ENCODE measurements around the gene DOK4. TPM values are rescaled to one million over a fixed set of nuclear protein-coding genes. Genes with fewer than 3 reads are reported as not detected.

DOK4 gene
- 20.9 and 28.2 TPM in 2 replicates for total RNA-seq

GRCh38 chr16:57485916-57486857 is at the start of gene DOK4:
Gene DOK4 (minus strand): TSS chr16:57486493. CDS start chr16:57479507, 6,986 bp downstream.

GRCh38 chr16:57462209-57462977 is 23.9 kb downstream of the DOK4 start, which contains the start of gene POLR2C:
Gene POLR2C (plus strand): TSS chr16:57462679. CDS start chr16:57462725, 46 bp downstream.

GRCh38 chr16:57447186-57447962 is 38.9 kb downstream of the DOK4 start, which contains the start of the genes CIAPIN1 and COQ9:
Gene CIAPIN1 (minus strand): TSS chr16:57447385. CDS start chr16:57440928, 6,457 bp downstream.
Gene COQ9 (plus strand): TSS chr16:57447479. CDS start chr16:57447506, 27 bp downstream.

Other genes with a start within 250 kb of the DOK4 start
- 40.5 and 41.6 TPM in 2 replicates for gene ARL2BP, start 241.2 kb downstream of the DOK4 start, total RNA-seq
- 0.16 TPM in 1 of 2 replicates, not detected in the other for gene PLLP, start 201.8 kb downstream of the DOK4 start, total RNA-seq
- gene CCL22, start 127.7 kb downstream of the DOK4 start, total RNA-seq = not detected in 2 replicates
- gene CX3CL1, start 114.0 kb downstream of the DOK4 start, total RNA-seq = under 0.01 TPM in 1 of 2 replicates, not detected in the other
- not detected in 2 replicates for gene CCL17, start 81.7 kb downstream of the DOK4 start, total RNA-seq
- 21.0 and 25.8 TPM in 2 replicates for gene CIAPIN1, start 39.1 kb downstream of the DOK4 start, total RNA-seq
- 37.8 and 53.7 TPM in 2 replicates for gene COQ9, start 39.0 kb downstream of the DOK4 start, total RNA-seq
- 88.1 and 103 TPM in 2 replicates for gene POLR2C, start 23.8 kb downstream of the DOK4 start, total RNA-seq
- gene CCDC102A, start 50.1 kb upstream of the DOK4 start, total RNA-seq = 22.2 and 24.6 TPM in 2 replicates
- under 0.01 TPM in 1 of 2 replicates, not detected in the other for gene ADGRG5, start 56.1 kb upstream of the DOK4 start, total RNA-seq
- gene ADGRG1, start 142.1 kb upstream of the DOK4 start, total RNA-seq = 1.7 TPM in 2 replicates
- gene ADGRG3, start 181.8 kb upstream of the DOK4 start, total RNA-seq = not detected in 2 replicates
- gene DRC7, start 208.3 kb upstream of the DOK4 start, total RNA-seq = 0.32 and 0.34 TPM in 2 replicates
- gene KATNB1, start 249.3 kb upstream of the DOK4 start, total RNA-seq = 15.1 and 18.7 TPM in 2 replicates